GM19193 (cell line): Measurements from ENCODE around the gene TOR3A.
A peak's percentile ranks its signal among the peaks of the same experiment; 100 is the strongest.

Source experiments
- POLR2A ChIP-seq: IDR thresholded peaks from 4 replicates; pipeline ENCODE4 v1.6.1; 2011; ENCODE audit not compliant: insufficient read depth, insufficient read length; ENCODE audit errors: extremely low read depth

TOR3A gene

GRCh38 chr1:179081687-179082332, at the start of gene TOR3A:
Gene TOR3A, plus strand, starts transcription at chr1:179082070. Its CDS starts 59 bp downstream, at chr1:179082129.
- peak; percentile 97 for TF ChIP-seq POLR2A

GRCh38 chr1:179034720-179035119, 47.1 kb upstream of the TOR3A start:
- TF ChIP-seq POLR2A, result no peak

- no peak for TF ChIP-seq POLR2A
Observed at GRCh38 chr1:179036844-179037465, 44.9 kb upstream of the TOR3A start.

GRCh38 chr1:179038528-179039281, 43.2 kb upstream of the TOR3A start:
- no peak for TF ChIP-seq POLR2A

- no peak for TF ChIP-seq POLR2A
Observed at GRCh38 chr1:179042087-179042486, 39.8 kb upstream of the TOR3A start.

- no peak for TF ChIP-seq POLR2A
Observed at GRCh38 chr1:179042700-179043099, 39.2 kb upstream of the TOR3A start.

- no peak for TF ChIP-seq POLR2A
Observed at GRCh38 chr1:179043266-179043665, 38.6 kb upstream of the TOR3A start.

- no peak for TF ChIP-seq POLR2A
Observed at GRCh38 chr1:179043907-179044306, 38.0 kb upstream of the TOR3A start.

GRCh38 chr1:179046808-179047635, 34.8 kb upstream of the TOR3A start:
- TF ChIP-seq POLR2A, result no peak

- no peak for TF ChIP-seq POLR2A
Observed at GRCh38 chr1:179047636-179047997, 34.3 kb upstream of the TOR3A start.

- no peak for TF ChIP-seq POLR2A
Observed at GRCh38 chr1:179048339-179049124, 33.3 kb upstream of the TOR3A start.

GRCh38 chr1:179052776-179053175, 29.1 kb upstream of the TOR3A start:
- no peak for TF ChIP-seq POLR2A

- TF ChIP-seq POLR2A, result no peak
Observed at GRCh38 chr1:179053486-179053885, 28.4 kb upstream of the TOR3A start.

- TF ChIP-seq POLR2A, result no peak
Observed at GRCh38 chr1:179055937-179056336, 25.9 kb upstream of the TOR3A start.
